CD4-positive, alpha-beta T cell treated with Interferon gamma for 1 hour (primary cell): ENCODE measurements around the gene RFX2.
"Not testable (repeated sequence)": the region's sequence is repeated elsewhere in the genome, so short reads cannot be mapped to it uniquely, and the experiment has no call there.

Experiments used
- DNase-seq: peaks from one replicate; pipeline ENCODE4 v3.0.0-alpha.2; 2020

The RFX2 gene

GRCh38 chr19:6073858-6074708 lies 36.2 kb downstream of the RFX2 start:
- no peak for DNase-seq

DNA sequence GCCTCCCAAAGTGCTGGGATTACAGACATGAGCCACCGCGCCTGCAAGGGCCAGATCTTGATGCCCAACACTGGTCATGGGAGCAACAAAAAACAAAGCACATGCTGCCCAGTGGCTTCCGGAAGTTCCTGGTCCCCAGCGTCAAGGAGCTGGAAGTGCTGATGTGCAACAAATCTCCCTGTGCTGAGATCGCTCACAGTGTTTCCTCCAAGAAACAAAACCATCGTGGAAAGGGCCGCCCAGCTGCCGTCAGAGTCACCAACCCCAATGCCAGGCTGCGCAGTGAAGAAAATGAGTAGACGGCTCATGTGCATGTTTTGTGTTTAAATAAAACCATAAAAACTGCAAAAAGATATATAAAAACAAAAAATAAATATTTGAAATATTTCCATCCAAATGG lies 37.1 kb downstream of the RFX2 start:
- not testable (repeated sequence) for DNase-seq

DNA sequence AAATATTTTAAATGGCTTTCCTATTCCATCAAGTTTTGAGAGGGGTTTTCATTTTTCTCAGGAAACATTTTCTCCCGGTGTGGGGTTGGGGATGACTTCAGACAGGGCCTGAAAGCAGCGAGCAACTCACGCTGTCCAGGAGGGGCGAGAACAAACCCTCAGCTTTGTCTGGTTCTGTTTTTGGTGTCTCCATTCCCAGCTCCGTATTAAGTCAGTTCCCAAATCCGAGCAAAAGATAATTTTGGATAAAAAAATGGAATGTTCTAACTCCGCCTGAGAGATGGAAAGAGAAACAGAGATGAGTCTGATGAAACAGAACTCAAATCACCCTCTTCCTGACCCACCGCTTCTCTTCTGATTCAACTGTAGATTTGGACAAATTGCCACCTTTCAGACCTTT lies 38.4 kb downstream of the RFX2 start:
- no peak for DNase-seq

GRCh38 chr19:6070720-6071485 lies 39.4 kb downstream of the RFX2 start:
- no peak for DNase-seq

- no peak for DNase-seq
Observed at GRCh38 chr19:6070207-6070681, 40.1 kb downstream of the RFX2 start.

- no peak for DNase-seq
Observed at GRCh38 chr19:6069268-6069791, 41.0 kb downstream of the RFX2 start.

- no peak for DNase-seq
Observed at GRCh38 chr19:6068711-6069110, 41.6 kb downstream of the RFX2 start.

- no peak for DNase-seq
Observed at GRCh38 chr19:6067975-6068374, 42.3 kb downstream of the RFX2 start.

DNA sequence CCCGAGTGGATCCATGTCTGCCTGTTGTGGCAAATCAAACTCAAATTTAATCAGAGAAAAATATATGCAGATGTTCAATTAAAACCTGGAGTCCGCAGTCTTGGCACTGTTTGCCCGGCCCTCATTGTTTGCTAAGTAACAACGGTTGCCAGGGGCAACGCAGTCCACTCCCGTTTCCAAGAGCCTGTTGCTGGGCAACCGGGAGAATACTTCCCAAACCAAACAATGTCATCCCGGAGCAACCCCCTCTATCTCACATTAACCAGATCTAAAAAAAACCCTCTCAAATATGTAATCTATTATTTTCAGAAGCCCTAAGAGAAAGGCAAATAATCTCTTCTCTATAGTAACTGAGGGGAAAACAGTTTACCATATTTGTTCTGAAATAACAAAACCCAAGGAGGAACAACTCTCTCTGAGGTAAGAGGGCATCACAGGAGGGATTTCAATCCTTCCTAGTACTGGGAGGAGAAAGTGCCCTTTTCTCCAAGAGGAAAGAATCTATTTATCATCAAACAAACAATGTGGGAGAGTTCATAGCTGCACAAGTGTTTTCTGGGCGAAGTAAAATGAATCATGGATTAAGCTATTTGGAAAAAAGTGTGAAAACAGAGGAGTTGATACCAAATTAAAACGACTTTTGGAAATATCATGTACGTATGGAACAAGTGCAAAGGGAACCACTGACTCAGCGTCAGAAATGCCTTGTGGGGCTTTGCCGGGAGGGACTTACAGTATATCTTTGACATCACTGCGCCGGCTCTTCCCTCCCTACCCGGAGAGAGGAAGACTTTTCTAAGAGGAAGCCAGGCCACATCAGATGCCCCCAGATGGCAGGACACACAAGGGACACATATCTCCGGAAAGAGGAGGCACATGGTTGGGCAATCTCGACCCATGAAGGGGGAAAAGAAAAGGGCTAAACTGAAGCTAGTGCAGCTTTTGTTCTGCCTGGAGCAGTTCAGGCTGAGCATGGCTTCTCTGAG lies 43.3 kb downstream of the RFX2 start:
- DNase-seq, result peak; percentile 84

DNA sequence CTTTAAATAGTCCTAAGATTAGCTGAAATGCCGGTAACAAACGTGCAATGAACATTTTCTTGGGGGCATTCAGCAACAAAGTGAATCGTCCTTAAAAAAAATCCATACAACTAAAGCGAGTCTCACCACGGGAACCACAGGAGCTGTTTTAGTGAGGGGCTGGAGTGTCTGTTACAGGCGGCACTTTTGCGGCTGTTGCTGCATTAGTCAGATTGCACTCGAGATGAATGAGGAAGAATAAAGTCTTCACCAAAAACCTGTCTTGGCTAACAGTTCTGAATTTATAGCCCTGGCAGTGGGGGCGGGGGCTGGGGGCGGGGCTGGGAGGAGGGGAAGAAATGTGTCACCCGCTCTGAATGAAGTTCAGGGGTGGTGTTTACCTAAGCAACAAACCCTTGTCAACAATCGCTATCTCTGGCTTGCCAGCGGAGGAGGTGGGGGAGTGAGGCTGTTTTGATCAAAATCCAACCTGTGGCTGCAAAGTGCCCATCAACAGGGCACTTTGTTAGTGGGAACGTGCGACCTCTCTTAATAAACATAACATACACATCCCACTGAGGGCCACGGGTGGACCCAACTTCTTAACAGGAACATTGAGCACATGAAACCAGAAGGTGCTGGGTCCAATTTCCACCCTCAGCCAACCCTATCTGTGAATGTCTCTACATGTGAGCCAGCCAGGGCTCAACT lies 44.5 kb downstream of the RFX2 start:
- DNase-seq, result peak; percentile 75

GRCh38 chr19:6064336-6065073 lies 45.8 kb downstream of the RFX2 start:
- no peak for DNase-seq

DNA sequence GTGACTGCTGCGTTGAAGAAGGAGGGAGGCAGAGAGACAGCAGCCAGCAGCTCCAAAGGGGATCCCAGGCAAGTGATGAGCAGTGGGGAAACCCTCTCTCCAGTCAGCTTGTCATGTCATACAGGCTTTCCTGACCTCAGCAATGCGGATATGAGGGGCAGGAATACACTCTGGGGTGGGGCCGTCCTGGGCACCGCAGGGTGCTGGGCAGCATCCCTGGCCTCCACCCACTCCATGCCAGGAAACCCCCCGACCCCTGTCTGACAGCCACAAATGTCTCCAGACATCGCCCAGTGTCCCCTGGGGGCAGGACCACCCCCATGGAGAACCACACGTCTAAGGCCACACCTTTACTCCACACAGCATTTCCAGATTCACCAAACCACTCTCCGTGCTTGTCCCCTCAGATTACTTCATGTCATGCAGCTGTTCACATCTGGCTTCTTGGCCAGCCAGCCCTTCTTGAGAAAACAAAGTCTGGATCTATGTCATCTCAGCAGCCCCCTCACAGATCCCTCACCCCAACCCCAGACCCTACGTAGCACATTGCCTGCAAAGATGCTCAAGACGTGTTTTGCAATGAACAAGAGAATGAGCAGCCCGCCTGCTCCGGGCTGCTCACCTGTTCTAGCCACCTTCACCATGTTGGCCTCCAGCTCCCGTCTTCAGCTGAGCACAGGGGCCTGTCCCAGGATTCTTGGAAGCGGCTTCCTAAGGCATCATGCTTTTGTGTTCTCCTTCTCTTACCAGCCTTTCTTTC lies 46.5 kb downstream of the RFX2 start:
- no peak for DNase-seq

GRCh38 chr19:6062961-6063575 lies 47.2 kb downstream of the RFX2 start:
- DNase-seq, result no peak

GRCh38 chr19:6062274-6062673 lies 48.0 kb downstream of the RFX2 start:
- DNase-seq, result peak; percentile 72

DNA sequence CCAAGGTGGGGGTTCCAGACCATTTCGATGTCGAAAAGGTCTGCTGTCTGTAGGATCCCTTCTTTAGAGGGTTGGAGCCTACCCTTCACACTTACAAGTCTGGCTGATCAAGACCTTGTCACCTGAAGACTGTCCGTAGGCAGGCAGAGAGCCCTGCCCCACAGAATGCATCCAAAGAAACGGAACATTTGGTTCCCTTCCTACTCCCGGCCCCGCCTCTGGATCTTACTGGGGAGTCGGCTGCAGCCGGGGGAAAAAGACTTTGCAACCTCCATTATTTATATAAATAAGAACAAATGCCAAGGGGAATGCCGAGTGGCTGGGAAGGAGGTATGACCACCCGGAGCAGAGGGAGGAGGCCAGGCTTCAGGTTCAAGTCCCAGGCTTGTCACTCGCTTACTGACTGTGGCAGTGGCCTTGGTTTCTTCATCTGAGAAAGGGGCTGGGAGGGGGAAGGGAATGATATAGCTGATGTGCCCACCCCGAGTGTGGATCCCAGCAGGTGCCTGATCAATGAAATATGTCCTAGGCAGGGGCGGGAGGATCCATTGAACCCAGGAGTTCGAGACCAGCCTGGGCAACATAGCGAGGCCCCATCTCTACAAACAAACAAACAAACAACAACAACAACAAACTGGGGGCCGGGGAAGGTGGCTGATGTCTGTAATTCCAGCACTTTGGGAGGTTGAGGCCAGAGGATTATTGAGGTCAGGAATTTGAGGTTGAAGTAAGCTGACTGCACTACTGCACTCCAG lies 48.7 kb downstream of the RFX2 start:
- no peak for DNase-seq

DNA sequence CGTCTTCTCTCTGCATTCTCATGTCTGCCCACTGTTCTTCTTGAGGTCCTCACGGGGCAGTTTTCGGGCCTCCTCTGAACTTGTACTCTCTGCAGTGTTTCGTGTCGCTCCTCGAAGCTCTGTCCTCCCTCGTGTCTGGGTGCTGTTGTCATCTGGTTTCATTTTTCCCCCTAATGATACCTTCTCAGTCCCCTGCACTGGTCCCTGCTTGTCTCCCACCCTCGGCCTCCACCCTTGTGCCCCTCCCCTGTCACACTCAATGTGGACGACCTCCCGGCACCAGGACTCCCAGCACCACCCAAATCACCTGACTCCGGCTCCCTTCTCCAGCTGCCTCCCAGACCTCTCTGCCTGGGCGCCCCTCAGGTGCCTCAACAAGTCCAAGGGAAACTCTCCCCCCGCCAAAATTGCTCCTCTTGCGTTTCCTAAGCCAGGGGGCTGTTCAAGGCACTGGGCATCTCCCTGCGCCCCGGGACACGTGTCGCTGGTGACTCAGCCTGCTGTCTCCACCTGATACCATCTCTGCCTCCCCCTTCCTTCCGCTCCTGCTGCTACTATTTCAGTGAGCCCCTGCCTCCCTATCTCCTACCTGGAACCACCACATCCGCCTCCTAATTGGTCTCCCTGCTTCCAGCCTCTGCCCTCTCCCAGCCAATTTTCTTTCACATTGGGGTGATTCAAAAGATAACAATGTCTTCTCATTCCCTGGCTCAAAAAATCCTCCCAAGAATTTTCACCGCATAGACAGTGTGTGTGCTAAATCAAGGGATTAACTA lies 49.5 kb downstream of the RFX2 start:
- peak; percentile 39 for DNase-seq

DNA sequence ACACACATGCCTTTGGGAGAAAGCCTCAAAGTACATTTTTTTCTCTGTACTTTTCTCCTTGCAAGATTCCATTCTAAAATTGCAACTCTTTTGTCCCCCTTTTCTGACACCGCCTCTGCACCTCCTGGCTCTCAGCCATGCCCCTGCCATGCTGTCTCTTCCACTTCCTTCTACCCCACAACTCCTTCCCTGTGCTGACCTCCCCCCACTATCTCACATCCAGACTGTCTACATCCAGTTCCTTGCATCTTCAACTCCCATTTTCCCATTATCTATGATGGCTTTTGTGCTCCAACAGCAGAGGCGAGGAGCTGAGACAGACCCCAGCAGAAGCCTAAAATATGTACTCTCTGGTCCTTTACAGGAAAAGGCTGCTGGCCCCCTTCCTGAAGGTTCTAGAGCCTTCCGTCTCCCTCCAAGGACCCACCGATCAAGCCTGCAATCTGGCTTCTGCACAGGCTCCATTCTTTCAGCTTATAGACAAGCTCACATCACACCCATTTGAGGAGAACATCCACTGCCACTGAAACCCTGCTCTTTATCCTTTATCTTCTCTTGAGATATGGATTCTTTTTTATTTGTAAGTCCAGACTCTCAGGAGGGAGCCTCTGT lies 50.2 kb downstream of the RFX2 start:
- DNase-seq, result no peak

DNA sequence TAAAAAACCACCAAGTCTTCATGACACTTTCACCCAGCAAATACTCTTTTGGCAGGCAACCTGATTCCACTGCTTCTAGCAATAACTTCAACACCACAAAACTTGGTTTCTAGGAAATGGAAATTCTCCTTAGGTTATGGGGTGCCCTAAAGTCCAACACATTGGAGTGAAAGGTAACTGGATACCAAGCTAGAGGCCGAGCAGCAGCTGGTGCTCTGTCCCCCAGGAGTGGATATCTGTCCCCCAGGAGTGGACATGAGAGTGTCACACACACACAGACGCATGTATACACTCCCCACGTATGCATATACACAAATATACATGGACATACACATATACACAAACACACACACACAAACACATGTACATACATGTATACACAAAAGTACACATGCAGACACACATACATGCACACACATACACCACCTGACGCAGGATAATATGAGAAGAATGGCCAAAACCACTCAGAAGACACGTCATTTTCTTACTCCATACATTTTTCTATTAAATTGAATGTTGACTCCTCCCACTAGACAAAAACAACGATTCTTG lies 50.8 kb downstream of the RFX2 start:
- DNase-seq, result no peak
